GM18499 (cell line): ENCODE results near the gene SMTNL1.
A peak's percentile ranks its signal among the peaks of the same experiment; 100 is the strongest.

ENCODE experiments used
- ATAC-seq: cut with Tn5 transposase; IDR thresholded peaks from one replicate; pipeline ENCODE4 v1.9.1; 2021; ENCODE audit warnings: moderate number of reproducible peaks; ENCODE audit not compliant: insufficient read depth, unreplicated experiment

Gene SMTNL1

DNA sequence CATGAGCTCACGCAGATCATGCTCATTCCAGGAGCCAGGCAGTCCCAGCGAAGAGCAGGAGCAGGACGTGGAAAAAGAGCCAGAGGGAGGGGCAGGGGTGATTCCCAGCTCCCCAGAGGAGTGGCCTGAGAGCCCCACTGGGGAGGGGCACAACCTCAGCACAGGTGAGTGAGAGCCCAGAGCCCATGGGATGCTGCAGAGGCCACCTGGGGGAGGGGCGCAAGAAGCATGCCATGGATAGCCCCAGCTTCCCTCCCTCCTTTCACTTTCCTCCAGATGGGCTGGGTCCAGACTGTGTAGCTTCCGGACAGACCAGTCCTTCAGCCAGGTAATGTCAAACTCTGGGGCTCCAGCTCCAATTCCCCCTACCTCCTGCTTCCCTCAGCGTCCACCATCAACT, 6.2 kb downstream of the SMTNL1 start:
- no peak for ATAC-seq

DNA sequence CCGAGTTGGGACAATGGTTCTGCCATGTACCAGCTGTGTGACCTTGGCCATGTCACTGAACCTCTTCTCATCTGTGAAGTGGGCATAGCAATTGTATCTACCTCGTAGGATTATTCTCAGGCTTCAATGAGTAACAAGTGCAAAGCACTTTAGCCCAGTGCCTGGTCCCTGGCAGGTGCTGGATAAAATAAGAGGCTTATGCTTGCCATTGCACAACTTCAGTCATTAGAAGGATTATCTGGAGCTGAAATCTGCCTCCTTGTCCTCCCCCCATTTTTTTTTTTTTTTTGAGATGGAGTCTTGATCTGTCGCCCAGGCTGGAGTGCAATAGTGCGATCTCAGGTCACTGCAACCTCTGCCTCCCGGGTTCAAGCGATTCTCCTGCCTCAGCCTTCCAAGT, 7.2 kb downstream of the SMTNL1 start:
- ATAC-seq, result no peak

DNA sequence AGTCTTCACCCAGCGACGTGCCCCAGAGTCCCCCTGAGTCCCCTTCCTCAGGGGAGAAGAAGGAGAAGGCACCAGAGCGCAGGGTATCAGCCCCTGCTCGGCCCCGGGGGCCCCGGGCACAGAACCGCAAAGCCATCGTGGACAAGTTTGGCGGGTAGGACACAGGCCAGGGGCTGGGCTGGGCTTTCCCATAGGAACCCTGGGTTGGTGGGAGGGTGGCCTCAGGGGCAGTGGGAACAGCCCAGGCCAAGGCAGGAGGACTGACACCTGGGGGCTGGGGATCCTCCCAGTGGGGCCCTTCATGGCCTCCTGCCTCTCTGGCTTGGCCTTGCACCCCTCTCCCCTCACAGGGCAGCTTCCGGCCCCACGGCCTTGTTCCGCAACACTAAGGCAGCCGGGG, 8.5 kb downstream of the SMTNL1 start:
- no peak for ATAC-seq

DNA sequence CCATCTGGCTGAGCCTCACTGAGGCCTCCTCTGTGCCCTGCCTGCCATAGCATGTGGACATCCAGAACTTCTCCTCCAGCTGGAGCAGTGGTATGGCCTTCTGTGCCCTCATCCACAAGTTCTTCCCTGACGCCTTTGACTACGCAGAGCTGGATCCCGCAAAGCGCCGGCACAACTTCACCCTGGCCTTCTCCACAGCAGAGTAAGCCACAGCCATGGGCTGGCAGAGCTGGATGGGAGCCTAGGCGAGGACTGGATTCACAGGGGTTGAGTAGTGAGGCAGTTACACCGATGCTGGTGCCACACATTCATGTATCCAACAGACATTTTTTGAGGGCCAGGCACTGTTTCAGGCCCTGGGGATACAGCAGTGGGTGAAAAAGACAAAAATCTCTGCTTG, 9.1 kb downstream of the SMTNL1 start:
- no peak for ATAC-seq

DNA sequence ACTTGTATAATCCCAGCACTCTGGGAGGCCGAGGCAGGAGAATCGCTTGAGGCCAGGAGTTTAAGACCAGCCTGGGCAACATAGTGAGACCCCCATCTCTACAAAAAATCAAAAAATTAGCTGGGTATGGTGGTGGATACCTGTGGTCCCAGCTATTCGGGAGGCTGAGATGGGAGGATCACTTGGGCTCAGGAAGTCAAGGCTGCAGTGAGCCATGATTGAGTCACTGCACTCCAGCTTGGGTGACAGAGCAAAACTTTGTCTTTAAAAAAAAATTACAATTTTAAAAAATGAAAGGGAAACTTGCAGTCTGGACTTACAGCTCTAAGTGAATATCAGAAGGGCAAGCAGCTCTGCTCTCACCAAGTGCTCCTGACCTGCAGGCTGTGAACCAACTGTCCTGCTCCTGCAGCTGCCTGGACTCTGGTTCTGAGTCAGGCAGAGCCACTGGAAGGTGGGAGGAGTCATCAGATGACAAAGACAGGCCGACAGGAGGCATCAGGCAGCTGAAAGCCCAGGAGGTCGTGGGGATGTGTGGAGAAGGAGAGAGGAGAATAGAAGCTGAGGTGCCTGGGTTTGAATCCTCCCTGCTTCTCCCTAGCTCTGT, 9.6 kb downstream of the SMTNL1 start:
- ATAC-seq, result peak; percentile 50

DNA sequence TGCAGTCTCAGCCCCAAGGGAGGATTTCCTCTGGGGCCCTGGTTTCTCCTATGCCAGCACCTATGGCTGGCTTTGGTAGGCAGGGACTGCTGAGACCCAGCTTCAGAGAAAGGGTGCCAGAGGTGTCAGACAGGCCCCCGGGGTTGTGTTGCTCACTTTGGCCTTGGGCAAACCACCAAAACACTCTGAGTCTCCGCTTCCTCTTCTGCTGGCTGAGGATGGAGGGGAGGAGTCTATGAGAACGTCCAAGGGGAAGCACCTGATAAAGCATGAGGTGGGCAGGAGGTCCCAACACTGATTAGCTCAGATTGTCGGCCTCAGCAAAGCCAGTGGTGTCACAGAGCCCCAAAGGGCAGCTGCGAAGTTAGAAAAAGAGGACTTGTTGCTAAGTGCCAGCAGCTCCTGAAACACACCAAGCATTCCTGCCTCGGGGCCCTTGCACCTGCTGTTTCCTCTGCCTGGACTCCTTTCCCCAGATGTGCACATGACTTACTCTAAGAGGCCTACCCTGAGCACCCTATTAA, 10.5 kb downstream of the SMTNL1 start:
- peak; percentile 77 for ATAC-seq

DNA sequence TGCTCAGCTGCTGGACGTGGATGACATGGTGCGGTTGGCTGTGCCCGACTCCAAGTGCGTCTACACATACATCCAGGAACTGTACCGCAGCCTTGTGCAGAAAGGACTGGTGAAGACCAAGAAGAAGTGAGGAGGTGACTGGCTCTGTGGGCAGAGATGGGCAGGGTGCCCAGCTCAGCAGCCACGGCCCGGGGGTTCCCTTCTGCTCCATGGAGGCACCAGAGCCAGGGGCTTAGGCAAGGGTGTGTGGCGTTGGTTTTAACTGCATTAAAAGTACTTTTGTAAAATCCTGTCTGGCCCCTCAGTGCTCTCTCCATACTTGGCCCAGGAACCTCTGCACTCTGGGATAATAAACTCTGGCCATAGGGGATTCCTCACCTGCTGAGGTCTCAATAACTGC, 12.6 kb downstream of the SMTNL1 start:
- ATAC-seq, result no peak

DNA sequence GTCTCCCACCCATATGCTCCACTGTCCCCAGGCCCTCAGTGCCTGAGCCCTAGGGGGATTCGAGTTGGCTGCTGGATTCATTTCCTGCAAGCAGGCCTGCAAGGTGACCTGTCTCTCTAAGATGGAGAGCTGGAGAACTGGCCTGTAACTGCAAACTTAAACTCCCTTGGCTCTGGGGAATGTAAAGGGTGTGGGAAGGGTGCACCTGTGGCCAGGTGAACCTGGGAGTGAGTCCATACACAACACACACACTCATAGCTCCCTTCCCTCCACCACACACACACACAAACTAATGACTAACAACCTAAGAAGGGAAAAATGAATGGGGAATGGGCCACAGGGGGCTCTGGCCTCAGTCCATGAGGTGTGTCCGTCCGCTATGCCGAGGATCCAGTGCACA, 14.5 kb downstream of the SMTNL1 start:
- ATAC-seq, result no peak

DNA sequence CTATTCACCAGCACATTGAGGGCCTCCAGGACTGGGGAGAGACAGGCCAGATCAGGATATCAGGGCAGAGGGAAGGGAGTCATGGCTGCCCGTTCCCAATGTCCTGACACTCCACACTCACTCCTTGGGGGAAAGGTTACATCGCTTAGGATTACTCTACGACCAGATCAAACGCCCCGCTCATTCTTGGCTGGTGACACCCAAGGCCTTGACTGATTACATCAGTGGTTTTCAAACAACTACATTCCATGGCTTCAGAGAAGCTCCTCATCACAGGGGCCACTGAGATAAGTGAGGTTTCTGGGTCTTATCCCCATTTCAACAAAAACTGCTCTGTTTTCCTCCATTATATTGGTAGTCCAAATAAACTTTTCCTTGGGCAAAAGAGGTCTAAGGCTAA, 15.1 kb downstream of the SMTNL1 start:
- ATAC-seq, result no peak

DNA sequence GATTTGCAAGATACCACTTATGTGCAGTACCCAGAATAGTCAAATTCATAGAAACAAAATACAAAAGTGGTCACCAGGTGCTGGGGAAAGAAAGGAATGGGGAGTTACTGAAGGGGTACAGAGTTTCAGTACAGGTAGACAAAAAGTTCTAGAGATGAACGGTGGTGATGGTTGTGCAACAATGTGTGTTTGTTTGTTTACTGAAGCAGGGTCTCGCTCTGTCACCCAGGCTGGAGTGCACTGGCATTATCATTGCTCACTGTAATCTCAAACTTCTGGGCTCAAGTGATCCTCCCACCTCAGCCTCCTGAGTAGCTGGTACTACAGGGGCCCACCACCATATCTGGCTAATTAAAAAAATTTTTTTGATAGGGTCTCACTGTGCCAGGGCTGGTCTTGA, 18.0 kb downstream of the SMTNL1 start:
- ATAC-seq, result no peak

DNA sequence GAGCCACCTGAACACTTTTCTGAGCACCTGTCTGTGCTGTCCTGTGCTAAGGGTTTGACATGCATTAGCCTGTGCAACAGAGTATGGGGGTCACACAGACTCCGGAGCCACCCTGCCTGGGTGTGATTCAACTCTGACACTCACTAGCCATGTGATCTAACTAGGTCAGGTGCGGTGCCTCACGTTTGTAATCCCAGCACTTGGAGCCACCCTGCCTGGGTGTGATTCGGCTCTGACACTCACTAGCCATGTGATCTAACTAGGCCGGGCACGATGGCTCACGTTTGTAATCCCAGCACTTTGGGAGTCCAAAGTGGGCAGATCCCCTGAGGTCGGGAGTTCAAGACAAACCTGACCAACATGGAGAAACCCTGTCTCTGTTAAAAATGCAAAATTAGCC, 18.6 kb downstream of the SMTNL1 start:
- ATAC-seq, result no peak

DNA sequence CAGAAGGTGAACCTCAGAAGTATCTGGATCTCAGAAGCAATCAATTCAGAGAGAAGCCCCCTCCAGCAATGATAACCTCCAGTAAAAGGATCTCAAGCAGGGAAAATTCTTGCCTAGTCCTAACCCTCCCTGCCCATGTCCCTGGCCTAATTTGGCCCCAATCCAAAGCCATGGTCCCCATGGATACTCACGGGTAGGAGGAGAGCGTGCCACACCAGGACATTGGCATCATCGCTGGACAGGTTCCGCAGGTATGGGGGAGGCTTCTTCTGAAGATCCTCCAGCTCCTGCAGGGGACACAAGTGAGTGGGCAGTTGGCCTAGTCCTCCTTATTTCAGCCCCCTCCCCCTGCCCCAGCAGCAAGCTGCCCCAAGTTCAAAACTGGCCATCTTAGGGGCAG, 22.8 kb downstream of the SMTNL1 start:
- ATAC-seq, result no peak

DNA sequence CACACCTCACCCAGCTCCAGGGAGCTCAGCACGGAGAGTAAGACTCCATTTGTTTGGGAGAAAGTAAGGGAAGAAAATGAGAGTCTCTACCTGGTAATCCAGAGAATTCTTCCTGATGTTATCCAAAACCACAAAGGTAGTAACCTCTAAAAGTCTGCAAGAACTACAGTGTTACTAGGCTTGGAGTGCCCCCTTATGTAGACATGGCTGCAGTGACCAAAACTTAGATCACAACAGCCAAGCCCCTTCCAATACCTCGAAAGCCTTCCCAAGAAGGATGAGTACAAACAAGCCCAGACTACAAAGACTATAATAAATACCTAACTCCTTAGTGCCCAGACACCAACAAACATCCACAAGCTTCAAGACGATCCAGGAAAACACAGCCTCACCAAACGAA, 25.2 kb downstream of the SMTNL1 start:
- ATAC-seq, result no peak

DNA sequence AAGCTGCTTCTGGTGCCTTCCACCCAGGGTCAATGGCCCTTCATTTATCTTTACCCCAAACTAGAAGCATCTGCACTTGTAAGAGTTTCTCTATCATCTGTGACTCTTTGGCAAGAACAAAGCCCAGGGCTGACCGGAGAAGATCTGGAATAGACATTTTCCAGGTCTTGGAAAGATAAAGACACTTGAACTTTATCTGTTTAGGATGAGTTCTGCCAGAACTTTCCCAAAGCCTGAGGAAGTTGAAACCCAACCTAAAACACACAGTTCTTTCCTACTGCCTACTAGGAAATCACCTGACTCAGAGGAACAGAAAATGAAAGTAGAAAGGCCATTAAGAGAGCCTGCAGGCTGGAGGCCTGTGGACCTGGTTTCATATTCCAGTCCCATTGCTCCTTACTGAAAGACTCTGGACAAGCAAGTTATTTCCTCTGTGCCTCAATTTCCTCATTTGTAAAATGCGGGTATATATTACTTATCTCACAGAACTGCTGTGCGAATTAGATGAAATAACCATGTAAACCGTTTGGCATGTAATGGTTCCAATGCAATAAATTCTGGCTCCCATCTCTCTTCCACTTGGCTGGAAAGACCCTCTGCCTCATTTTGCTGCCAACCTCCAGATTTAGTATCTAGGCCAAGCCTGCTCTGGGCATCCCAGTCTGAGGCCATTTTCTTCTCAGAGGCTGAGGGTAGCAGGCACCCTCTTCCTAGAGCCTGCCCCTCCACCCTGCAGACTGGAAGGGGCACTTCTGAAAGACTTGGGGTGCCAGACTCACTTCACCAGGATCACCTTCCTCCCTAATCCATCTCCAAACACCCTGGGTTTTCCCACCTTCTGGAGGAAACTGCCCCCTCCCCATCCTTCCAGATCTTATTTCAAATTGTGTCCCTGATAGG, 28.9 kb downstream of the SMTNL1 start:
- ATAC-seq, result peak; percentile 66

DNA sequence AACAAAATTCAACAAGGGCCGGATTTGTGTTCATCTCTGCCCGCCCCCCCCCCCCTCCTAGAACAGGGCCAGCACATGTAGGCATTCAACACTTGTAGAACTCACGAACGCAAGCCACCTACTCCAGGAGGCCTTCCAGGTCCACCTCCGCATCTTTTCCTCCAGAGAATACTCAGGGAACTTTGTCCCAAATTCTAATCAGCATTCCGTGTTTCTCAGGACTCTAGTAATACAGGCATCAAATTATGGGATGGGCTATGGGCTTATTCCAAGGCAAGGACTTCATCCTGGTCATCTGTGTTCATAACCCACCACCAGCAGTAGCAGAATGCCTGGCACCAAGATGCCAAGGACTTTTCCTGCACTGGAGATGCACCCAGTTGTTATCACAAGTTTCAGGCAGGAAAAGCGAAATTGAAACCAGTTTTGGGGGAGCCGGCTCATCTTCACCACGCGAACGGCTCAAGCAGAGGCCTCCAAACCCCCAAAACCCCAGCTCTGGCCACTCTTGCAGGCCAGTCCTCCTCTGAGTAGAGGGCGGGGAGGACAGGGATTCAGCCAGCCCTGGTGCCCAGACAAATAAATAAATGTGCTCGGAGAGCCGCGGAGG, 29.6 kb downstream of the SMTNL1 start:
- ATAC-seq, result no peak

DNA sequence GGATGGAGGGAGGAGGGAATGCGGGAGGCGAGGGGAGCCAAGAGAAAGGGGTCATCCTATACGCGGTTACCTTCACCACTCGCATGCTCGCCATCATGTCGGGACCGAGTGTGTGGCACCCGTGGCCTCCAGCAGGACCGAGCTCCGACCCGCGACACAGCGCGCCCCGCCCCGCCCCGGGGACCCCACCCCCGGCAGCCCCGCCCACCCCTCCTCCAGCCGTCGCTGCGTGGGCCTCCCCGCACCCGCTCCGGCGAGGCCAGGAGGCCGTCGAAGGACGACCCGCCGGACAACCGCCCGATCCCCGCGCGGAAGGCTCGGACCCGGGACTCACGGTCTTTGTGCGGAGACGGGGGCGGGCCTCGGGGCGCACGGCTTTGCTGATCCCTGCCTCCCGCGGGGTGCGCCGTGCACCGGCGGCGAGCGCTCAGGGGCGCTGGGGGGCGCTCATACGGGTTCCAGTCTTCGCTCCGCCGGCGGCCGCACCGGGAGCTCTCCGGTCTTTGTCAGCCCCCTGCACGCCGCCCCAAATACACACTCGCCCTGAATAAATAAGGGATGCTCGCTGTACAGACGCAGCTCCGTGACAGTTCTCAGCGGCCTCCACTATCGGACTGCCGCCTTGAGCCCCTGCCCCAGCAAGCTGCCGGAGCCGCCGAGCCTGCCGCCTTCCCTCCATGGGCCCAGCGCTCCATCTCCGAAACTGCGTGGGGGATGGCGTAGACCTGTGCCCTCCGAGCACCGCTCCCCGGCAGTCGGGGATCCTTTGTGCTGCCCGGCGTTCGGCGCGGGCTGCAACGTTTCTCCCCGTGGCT, 30.3 kb downstream of the SMTNL1 start, which contains the start of gene UBE2L6:
TSS of gene UBE2L6 (minus strand) at position 158 of the 815 bp plus-strand sequence. CDS start at position 97, 61 bp downstream.
- peak; percentile 32 for ATAC-seq

DNA sequence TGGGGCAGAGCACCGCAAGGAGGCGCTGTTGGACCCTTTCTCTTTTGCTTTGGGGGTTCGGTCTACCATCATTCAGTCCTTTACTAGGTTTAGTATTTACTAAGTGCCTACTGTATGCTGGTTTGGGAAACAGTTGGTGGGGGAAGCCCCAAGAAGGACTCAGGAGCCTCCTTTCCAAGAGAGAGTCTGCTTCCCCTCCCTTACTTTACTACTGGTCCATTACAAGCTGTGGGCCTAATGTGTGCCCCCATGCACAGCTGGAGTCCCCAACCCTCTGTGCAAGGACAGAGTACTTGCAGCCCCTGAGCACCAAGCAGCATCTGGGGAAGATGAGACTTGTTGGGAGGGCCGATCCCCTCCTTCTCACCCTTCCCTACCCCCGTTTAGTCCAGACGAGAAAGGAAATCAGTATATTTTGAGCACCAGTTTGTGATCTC, 31.0 kb downstream of the SMTNL1 start:
- peak; percentile 55 for ATAC-seq

DNA sequence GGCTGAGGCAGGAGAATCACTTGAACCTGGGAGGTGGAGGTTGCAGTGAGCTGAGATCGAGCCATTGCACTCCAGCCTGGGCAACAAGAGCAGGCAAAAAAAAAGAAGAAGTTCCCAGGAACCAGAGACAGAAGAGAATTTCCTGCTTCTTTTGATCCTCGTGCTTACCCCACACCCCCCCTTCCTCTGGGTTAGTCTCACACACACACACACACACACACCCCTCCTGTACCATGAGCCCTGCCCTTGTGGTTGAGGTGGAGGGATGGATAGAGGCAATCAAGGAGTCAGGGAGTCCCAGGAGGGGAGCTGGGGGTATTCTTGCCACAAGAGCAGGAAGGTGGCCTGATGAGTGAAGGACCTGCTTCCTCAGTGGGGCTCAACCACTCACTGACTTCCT, 34.2 kb downstream of the SMTNL1 start:
- no peak for ATAC-seq

DNA sequence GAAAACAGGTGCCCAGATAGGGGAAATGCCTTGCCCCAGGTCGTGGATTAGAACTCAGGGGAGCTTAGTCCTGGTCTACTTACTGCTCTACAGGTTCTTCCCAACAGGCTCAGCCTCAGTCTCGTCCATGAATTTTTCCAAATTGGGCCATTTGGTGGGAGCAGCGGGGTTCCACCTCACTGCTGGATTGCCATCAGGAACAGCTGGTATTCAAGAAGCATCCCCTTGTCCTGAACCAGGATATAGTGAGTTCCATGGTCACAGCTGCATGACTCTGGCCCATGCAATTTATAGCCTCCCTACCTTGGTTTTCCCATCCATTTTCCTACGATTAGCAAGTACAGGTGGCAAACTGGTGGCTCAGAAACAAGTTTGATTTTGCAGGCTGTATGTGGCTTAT, 36.7 kb downstream of the SMTNL1 start:
- no peak for ATAC-seq

DNA sequence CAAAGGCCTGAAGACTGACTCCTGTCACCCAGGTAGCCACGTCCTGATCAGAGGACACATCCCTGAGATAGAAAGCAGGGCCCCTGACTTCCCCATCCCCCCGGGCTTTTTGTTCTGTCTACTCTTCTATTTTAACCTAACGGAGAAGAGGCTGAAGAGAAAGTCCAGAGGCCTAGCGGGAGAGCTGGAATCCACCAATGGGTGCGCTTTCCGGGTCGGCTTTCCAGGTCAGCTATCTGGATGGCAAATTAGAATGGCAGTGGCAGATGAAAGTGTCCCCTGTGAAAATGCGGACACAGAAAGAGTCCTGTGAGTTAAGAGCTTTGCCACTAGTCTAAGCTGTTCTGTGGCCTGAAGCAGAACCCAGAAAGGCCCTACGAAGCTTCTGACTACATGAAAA, 46.9 kb downstream of the SMTNL1 start:
- no peak for ATAC-seq
